Non-pigmented ciliary epithelial cell (primary cell): ENCODE results near the gene MPPED1.

Source experiments
- DNase-seq: peaks from one replicate; pipeline ENCODE4 v3.0.0-alpha.2; 2010; ENCODE audit warnings: low read depth

Gene MPPED1

DNA sequence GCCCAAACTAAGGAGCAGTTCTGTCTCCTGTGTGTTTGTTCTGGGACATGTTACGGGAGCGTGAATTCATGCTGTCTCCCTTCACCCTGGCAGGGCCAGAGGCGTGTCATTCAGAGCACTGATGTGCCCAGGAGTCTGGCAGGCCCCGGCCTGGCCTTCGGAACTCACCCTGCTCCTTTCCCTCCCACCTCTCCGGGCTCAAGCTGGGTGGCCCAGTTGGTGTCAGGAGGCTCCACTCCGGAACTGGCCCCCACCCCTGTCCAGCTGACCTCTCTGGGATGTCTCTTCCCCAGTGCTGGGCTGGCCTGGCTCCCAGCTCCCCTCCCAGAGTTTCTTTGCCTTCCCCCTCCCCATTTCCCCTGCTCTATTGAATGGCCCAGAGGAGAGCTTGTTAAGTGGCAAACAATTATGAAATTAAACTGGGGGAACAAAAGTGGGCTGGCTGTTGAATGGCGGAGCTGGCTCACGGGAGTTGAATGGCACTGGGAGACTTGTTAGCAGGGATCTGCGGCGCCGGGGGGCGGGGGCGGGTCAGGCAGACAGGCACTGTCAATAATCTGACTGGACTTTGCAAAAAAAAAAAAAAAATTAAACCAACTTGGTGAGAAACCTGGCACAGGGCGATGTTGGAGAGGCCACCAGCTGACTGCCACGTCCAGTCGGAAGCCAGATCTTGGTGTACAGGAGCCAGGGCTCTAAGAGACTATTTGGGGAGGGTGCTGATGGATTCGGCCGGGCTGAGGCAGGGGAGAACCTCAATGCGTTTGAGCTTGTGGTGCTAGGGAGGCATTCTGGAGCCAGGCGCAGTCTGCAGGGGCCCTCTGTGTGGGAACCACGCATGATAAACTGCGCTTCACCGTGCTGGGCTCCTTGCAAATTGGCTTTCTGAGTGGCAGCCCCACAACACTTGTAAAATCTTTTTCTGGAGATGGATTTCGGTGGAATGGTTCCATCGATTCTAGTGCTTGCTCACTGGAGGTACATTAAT is 1.3 kb downstream of the MPPED1 start:
- no peak for DNase-seq

DNA sequence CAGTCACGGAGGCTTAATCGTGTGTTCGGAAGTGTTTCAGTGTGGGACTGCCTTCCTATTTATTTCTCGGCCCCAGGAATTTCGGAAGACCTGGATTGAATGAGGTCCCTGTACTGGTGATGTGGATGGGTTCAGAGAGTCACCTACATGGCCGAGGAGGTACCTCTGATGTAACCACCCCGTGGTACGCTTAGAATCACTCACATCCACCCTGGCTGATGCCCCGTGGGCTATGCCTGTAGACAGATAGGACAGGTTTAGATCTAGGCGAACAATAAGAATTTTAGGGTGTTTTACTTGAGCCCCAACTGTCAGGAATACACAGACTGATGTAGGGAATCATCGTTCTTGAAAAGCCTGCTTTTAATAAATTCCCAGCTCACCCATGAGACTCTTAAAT is 2.0 kb downstream of the MPPED1 start:
- no peak for DNase-seq

DNA sequence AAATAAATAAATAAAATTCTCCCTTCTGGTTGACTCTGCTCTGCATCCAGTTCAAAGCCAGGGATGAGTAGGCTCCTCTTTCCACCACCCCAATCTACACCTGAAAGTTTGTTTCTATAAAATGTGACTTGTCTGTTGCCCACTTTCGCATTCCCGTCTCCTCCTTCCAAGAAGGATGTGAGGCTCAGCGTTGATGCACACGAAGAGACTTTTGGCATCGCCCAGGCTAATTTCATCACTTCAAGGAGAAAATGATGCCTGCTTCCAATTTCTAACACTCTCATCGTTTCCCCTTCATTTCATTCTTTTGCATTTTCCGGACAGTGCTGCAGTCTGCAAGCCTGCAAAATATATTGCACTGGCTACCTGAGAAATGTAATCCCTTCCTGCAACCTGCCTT is 3.9 kb downstream of the MPPED1 start:
- no peak for DNase-seq

DNA sequence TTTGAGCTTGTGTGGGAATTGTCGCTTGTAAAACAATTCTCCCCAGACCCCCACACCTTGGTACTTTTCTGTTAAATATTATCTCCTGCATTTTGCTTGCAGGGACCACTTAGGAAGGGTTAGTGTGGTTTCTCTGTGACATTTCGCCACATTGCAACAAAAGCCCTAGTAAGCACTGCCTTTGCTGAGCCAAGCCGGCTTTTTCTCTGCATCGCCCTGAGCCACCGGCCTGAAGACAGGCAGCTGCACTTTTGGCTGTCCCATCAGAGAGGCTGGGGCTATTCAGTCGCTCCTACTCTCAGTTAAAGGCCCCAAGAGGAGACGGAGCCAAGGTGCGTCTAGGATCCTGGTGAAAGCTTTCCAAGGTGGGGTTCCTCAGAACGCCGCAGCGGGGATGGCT is 5.7 kb downstream of the MPPED1 start:
- DNase-seq, result no peak

DNA sequence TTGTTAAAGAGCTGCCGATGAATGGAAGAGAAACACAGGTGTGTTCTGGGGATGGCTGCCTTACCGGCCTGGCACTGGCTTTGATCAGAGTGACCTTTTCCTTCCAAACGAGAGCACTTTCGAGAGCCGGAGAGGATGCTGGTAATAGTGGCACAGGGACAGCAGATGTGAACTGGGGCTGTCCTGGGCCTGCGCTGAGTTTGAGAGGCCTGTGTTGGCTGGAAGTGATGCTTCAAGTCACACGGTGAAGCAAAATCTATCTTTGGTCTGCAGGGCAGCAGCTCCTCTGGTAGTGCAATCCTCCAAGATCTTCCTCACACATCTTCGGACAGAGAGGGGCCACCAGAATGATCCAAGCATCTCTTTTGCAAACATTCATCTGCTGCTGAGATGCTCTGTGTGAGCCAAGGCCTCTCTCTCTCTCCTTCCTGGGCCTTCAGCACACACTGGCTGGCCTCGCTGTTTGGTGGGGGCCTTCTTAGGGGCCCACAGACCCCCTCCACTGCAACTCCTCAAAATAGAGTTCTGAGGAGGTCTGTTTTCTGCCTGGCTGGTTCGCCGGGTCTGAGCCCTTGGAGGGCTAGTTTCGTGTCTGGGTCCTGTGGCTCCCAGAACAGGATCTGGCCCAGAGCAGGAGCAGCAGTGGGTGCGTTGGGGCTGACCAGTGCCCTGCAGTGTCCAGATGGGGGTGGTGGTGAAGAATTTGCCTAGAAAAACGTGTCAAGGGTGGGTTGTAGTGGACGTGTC is 6.4 kb downstream of the MPPED1 start:
- no peak for DNase-seq

DNA sequence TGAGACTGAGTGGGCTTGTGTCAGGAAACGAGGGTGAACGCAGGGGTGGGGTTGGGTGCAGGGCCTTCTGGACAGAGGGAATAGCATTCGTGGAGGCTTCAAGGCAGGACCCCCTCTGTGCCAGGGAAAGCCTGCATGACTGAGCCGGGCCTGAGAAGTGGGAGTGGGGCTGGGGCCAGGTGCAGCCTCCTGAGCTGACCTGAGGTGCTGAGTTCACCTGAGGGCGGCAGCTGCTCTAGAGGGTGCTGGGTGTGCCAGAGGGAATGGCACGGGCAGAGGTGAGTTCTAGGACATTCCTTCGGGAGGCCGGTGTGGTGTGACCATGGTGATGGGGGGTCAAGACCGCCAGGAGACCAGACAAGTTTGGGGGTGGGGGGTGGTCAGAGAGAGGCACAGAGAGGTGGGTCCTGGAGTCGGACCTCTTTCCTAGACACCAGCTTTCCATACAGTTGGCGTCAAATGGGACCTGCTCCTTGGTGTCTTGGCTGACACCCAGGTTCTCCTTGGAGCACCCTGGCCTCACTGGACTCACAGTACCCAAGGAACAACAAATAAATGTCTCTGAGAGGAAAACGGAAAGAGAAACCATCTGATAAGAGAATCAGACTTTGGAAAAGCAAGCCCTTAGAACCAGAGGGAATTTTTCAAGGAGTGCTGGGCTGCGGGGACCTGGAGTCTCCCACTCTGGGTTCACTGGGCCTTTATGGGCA is 7.7 kb downstream of the MPPED1 start:
- no peak for DNase-seq

DNA sequence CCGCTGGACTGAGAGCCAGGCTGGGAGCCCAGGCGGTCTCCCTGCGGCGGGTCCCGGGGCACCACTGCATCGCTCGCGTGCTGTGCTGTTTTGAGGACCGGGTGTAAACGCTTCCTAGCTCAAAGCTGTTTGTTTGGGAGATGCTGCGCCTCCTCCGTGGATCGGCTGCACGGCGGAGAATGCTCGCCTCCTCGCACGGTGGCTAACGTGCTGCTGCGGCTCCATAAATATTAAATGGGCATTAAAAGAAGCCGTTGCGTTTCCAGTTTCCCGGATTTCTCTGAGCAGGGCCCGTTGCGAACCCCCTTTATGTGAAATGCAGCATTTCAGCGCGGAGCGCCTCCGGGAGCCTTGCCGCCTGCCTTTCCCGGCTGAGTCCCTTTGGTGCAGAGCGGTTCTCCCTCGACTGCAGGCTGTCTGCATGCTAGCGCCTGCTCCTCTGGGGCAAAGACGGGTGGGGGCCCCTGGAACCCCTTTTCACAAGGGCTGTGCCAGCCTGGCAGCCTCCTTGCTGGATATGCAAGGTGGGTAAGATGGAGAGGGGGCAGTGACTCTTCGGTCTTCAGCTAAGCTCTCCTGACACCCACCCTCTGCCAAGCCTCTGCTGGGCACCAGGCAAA is 9.3 kb downstream of the MPPED1 start:
- no peak for DNase-seq

DNA sequence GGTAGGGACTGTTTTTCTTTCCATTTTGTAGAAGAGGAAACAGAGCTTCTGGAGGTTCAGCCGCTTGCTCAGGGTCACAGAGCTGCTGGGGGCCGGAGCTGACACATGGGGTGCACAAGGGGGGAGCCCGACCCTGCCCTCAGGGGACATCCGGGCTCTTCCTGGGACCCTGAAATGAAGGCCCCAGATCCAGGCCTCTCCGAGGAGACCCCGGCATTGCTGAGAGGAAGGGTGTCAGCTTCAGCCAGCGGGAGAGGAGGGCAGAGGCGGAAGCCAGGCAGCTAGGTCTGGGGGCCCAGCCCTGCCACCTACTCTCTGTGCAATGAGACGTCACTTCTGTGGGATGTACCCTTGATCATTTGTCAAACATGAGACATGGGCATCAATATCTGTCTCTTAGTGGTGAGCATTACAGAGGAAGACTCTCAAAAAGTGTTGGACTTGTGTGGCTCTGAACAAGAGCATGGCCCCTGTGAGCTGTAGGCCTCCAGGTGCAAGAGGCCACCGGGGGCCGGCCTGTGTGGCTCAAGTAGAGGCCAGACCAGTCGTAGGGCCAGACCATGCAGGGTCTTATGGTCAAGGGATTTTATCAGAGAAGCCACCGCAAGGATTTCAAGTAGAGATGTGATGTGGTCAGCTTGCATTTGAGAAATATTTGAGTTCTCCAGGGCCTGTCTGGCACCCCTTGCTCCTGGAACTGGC is 10.3 kb downstream of the MPPED1 start:
- DNase-seq, result no peak

DNA sequence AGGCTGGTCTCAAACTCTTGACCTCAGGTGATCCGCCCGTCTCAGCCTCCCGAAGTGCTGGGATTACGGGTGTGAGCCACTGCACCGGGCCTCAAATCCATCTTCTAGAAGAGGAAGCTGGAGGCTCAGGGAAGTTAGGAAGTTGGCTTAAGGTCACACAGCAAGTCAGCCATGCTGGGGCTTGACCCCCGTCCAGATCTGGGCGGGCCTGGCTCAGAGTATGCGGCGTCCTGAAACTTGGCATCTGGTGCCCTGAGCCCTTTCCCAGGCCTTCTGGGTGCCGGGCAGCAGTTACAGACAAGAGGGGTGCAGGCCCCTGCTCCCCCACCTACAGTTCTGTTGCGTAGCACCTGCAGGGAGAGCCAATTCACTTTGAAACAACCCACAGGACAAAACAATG is 11.2 kb downstream of the MPPED1 start:
- no peak for DNase-seq

DNA sequence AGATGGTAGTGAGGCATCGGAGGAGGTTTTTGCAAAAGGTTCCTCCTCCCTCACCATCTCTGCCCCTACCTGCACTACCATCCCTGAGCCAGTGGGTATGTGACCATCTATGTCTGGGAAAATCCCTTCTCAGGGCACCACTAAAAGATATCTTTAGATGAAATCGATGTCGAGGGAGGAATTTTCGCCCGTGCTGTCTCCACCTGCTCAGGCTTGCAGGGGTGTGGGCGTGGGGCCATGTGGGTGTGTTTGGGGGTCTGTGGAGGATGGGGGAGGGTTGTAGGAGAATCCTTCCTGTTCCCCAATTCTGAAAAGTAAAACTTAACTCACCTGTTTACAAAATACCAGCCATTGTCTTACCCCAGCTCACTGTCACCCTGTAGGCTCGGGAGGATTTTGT is 12.4 kb downstream of the MPPED1 start:
- DNase-seq, result no peak

DNA sequence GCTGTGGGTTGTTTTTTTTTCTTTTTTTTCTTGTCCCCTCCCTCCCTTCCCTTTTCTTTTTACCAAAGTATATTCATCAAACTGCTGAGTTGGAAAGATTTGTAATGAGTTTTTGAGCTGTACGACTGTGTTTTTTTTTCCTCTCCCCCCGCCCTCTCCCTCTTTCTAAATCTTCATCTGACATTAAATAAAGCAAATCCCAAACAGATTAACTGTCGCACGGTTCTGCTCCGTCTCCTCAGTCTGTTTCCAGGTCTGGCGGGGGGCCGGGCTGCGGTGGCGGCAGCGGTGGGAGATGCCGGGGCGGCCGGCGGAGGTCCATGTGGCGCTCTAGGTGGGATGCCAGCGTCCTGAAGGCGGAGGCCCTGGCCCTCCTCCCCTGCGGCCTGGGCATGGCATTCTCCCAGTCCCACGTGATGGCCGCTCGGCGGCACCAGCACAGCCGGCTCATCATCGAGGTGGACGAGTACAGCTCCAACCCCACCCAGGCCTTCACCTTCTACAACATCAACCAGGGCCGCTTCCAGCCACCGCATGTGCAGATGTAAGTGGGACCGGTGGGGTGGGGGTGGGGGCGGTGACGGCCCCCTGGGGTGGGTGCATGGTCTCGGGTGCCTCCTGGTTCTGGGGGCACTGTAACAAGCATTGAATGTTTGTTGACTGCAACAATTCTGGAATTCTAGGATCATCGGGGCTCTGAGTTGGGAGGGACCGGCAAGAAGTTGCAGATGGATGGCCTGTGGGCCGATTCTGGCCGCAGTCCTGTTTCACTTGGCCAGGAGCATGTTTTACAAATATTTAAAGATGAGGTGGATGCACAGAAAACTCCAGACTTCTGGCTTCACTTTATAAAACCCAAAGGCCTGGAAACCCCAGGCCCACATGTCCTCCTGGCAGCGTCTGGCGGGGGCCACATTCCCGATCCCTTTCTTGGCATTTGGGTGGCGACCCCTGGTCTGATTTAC is 13.1 kb downstream of the MPPED1 start:
- DNase-seq, result no peak

DNA sequence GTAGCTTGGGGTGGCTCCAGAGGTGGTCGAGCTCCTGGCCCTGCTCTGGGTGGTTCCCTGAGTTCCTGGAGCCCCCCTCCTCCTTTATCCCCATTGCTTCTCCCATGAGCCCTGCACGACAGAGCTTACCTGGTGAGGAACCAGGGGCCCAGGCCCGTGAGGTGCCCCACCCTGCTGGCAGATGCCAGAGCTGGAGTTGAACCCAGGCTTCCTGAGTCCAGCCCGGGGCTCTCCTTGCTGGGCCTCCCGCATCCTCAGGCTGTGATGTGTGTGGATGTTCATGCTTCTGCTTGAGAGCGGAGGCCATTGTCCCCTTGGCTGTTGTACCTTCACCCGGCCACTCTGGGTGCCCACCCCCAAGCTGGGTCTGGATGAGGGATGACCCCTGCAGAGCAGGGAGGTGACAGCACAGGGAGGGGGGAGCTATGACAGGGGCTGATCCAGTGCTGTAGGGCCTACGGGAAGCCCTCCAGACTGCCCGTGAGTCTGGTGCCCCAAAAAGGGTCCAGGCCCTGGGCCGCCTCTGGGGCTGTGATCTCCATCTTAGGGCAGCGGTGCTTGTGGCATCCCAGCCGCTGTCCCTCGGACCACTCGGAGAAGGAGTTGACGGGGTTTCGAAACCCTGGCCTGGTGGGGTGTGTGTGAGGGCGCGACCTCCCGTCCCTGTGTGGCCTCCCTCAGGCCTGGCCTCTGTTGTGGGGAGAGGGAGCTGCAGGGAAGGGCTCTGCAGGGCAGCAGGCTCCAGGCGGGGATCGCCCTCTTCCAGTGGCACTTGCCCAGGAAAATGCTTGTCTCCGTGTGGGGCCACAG is 14.4 kb downstream of the MPPED1 start:
- DNase-seq, result no peak

DNA sequence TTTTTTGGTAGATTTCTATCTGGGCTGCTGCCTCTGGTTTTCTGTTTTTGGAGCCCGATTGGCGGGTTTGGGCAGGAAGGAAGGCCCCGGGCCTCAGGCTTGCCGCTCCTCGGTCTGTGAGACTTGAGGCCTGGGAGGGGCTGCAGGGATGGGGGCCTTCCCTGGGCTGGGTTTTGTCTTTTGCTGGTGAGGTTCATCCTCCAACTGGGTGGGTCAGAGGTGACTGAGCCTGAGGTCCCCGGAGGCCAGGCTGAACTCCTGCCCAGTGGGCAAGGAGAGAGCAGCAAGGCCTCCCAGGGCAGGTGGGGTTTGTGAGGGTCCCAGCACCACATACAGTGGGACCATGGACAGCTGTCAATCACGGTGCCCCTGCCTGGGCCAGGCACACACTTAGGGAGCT is 15.0 kb downstream of the MPPED1 start:
- no peak for DNase-seq

DNA sequence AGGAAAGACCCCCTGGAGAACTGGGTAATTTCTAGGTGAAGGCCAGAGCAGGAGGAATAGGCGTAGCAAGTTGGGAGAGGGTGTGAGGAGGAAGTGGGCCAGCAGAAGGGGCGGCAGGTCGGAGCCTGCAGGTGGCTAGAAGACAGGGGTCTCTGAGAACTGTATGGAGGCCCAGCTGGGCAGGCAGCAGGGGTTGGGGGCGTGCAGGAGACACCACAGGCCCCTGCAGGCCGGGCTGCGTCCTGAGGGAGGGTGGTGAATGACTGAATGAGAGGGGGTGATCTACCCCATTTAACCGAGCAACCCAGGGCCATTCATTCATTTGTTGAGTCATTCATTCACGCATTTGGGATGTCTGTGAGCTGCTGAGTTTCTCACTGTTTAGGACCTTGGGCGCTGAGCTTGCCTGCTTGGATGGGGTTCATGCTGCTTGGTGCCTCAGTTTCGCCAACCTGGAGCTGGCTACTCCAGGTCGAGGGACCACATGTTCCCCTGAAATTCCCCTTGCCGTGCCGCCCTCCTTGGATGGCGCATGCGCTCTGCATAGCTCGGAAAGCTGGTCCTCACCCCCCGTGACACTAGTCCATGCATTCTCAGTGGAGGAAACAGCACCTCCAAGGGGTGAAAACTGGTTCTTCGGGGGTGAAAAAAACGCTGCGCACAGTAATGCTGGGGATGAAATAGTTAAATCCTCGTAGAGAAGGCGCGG is 15.6 kb downstream of the MPPED1 start:
- DNase-seq, result no peak

DNA sequence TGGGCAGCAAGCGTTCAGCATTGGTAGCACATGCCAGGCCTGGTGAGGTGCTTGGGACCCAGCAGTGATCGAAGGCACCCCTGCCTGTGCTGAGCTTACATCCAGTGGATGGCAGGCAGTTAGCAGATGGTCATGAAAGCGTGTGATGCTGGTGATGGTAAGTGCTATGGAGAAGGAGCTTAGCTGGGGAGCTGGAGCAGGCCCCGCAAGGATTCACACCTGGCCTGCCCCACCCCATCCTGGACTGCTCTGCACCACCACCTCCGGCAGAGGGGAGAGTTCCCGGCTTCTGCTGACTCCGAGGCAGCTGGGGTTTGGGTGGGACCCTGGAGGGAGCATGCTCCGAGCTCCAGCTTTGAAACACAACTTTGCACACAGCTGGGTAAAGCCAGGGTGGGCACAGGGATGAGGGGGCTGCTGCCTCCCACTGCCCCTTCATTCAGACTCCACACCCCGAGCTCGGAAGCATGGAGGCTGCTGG is 16.2 kb downstream of the MPPED1 start:
- DNase-seq, result no peak

DNA sequence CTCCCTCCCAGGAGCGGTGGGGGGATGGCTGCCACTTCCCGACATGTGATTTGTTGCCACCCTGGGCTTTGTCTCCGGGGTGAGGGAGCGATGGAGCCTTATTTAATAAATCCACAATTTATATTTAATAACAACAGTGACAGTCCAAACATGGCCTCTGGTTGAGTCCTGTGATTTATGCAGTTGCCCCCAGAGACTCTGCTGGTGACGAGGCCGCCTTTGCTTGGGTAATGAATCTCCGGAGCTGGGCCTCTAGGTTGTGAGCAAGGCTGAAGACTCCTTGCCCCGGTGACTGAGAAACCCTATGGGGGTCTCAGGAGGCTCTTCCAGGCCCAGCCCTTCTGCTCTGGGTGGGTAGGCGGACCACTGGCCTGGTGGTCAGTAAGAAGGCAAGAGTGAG is 16.7 kb downstream of the MPPED1 start:
- no peak for DNase-seq

DNA sequence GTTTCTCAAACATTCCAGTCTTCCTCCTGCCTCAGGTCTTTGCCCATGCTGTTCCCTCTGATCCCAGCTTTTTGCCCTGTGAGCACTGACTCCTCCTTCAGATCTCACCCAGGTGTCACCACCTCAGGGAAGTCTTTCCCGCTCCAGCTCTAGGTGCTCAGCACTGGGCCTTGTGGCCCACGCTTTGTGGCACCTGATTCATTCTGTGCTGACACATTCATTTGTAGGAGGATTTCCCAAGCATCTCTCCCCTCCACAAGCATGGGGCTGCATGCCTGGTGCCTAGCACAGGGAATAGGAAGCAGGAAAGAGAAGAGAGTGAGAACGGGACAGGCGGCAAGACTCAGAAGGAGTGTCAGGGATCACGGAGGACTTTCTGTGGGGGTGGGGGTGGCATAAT is 17.6 kb downstream of the MPPED1 start:
- no peak for DNase-seq

DNA sequence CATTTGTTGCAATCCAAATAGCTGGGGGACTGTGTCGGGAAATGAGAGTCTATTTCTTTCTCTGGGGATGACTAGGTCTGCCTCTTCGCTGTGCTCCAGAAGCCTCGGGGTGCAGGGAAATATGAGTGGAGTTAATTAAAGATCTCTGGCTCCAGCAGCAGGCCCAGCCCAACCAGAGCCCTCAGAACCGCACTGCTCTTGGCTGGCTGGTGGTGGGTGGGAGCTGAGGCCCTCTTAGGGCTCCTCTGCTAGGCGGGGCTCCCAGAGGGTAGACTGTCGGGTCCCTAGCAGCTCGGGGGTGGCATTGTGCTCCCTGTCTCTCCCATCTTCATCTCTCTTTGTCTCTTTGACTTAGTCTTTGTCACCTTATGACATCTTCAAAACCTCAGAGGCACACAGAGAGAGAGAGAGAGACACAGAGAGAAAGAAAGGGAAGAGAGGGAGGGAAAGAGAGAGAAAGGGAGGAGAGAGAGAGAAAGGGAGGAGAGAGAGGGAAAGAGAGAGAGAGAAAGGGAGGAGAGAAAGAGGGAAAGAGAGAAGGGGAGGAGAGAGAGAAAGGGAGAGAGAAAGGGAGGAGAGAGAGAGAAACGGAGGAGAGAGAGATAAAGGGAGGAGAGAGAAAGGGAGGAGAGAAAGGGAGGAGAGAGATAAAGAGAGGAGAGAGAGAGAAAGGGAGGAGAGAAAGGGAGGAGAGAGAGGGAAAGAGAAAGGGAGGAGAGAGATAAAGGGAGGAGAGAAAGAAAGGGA is 20.2 kb downstream of the MPPED1 start:
- DNase-seq, result no peak
